GM23248 (cell line): ENCODE data around the gene ENO2.

Experiments used
- EZH2 ChIP-seq: fragments of 200-600 bp; sonication (generic); IDR thresholded peaks from 2 replicates; pipeline ENCODE4 v1.6.1; 2018; ENCODE audit warnings: antibody characterized with exemption, mild to moderate bottlenecking; ENCODE audit not compliant: insufficient read depth, poor library complexity, severe bottlenecking
- EZH2phosphoT487 ChIP-seq: fragments of 200-600 bp; sonication (generic); IDR thresholded peaks from 2 replicates; pipeline ENCODE4 v1.6.1; 2018; ENCODE audit warnings: antibody characterized with exemption, moderate library complexity, mild to moderate bottlenecking, low read depth; ENCODE audit not compliant: insufficient read depth

- TF ChIP-seq EZH2 = no peak
- no peak for TF ChIP-seq EZH2phosphoT487
Observed at GRCh38 chr12:6941782-6942181, 27.4 kb downstream of the ENO2 start.
